ENCODE results near the gene CHST12. TPM values are rescaled to one million over a fixed set of nuclear protein-coding genes. Genes with fewer than 3 reads are reported as not detected.

The CHST12 gene
- total RNA-seq, 1 donor from 2014 or later, result 18.5 TPM

DNA sequence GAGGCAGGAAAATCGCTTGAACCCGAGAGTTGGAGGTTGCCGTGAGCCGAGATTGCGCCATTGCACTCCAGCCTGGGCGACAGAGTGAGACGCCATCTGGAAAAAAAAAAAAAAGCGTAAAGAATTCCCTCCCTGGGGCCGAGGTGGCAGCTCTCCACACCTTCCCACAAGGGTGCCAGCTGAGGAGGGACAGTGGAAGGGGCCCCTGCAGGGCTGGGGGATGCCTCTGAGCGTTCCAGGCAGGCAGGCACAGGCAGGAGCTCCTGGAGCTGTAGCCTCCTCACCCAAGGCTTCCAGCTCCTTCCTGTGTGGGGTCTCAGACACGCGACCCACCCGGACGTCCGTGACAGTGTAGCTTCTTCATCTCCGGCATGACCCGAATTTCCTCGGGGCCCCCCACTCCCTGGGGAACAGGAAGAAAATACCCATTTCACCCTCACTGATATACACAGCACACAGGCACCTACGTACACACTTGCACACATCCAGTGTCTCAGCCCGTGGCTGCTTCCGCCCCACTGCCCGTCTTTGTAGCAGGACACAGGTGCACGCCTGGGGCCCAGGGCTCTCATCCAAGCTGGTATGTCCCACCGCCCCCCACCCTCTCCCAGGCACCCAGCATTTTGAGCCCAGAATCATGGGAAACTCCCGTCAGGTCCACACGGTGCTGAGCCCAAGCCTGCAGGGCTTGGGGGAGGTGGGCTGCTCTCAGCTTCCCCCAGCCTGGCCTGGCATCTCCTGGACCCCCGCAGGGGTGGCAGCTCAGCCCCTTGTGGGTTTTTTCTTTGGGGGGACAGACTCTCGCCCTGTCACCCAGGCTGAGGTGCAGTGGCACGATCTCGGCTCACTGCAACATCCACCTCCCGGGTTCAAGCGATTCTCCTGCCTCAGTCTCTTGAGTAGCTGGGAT, 47.0 kb downstream of the CHST12 start:
- FAIRE-seq, result no peak
- H2AFZ ChIP-seq (ENCODE audit: low read depth, low read length), result no peak overlapping the region
- H3K4me3 Mint-ChIP-seq (ENCODE audit: unreplicated experiment), result no peak overlapping the region
- no peak overlapping the region for H3K9ac ChIP-seq (ENCODE audit: low read length)
- H3K27ac ChIP-seq (ENCODE audit: low read depth, low read length), result no peak overlapping the region
- H3K4me2 ChIP-seq (ENCODE audit: low read length), result no peak overlapping the region
- peaks cover 3% of the 10 kb centered on the region for H3K36me3 Mint-ChIP-seq (ENCODE audit: low read depth, unreplicated experiment)
- peaks cover 2% of the 10 kb centered on the region for H3K4me1 Mint-ChIP-seq (ENCODE audit: low read depth, unreplicated experiment)
- DNase-seq (ENCODE audit: low read depth), result no peak
- no peak overlapping the region for H3K27ac Mint-ChIP-seq (ENCODE audit: unreplicated experiment)
- no peaks in the 10 kb centered on the region for H3K27me3 ChIP-seq (ENCODE audit: insufficient read depth, low read length)
- H3K27me3 Mint-ChIP-seq (ENCODE audit: low read depth, unreplicated experiment), result peaks cover 6% of the 10 kb centered on the region
- TF ChIP-seq, protein P1, sequence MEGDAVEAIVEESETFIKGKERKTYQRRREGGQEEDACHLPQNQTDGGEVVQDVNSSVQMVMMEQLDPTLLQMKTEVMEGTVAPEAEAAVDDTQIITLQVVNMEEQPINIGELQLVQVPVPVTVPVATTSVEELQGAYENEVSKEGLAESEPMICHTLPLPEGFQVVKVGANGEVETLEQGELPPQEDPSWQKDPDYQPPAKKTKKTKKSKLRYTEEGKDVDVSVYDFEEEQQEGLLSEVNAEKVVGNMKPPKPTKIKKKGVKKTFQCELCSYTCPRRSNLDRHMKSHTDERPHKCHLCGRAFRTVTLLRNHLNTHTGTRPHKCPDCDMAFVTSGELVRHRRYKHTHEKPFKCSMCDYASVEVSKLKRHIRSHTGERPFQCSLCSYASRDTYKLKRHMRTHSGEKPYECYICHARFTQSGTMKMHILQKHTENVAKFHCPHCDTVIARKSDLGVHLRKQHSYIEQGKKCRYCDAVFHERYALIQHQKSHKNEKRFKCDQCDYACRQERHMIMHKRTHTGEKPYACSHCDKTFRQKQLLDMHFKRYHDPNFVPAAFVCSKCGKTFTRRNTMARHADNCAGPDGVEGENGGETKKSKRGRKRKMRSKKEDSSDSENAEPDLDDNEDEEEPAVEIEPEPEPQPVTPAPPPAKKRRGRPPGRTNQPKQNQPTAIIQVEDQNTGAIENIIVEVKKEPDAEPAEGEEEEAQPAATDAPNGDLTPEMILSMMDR (IDR thresholded peaks at IDR 0.05; ENCODE audit: insufficient read depth, low read depth, low read length), result no peak
- TF ChIP-seq EZH2 (IDR thresholded peaks at IDR 0.05; ENCODE audit: insufficient read depth, low read length), result no peak
- no peaks in the 10 kb centered on the region for H3K36me3 ChIP-seq (ENCODE audit: insufficient read depth, low read length)
- H3K4me3 ChIP-seq (ENCODE audit: insufficient read depth, low read depth, low read length), result no peak overlapping the region
- H3K9me3 Mint-ChIP-seq (ENCODE audit: unreplicated experiment), result peaks cover 4% of the 10 kb centered on the region
- no peaks in the 10 kb centered on the region for H3K9me3 ChIP-seq (ENCODE audit: insufficient read depth, low read depth, low read length)
- peaks cover 8% of the 10 kb centered on the region for H3K4me1 ChIP-seq (ENCODE audit: insufficient read depth, low read length)
- H3K79me2 ChIP-seq (ENCODE audit: insufficient read depth, low read length), result no peaks in the 10 kb centered on the region
- H4K20me1 ChIP-seq (ENCODE audit: insufficient read depth, low read length), result no peaks in the 10 kb centered on the region

GRCh38 chr7:2451171-2452073, 48.0 kb downstream of the CHST12 start:
- no peak overlapping the region for H3K27ac ChIP-seq (ENCODE audit: low read depth, low read length)
- no peak for DNase-seq (ENCODE audit: low read depth)
- H3K4me3 Mint-ChIP-seq (ENCODE audit: unreplicated experiment), result no peak overlapping the region

More at GRCh38 chr7:2451171-2452073, 48.0 kb downstream of the CHST12 start:
- Histone ChIP-seq H3K79me2 (ENCODE audit: insufficient read depth, low read length) (no peaks in the 10 kb centered on the region), H3K9ac (ENCODE audit: low read length) (no peak overlapping the region), H4K20me1 (ENCODE audit: insufficient read depth, low read length) (no peaks in the 10 kb centered on the region), H3K27me3 (ENCODE audit: insufficient read depth, low read length) (no peaks in the 10 kb centered on the region), H3K4me1 (ENCODE audit: insufficient read depth, low read length) (peaks cover 8% of the 10 kb centered on the region), H2AFZ (ENCODE audit: low read depth, low read length) (peak overlapping the region; percentile 90), H3K36me3 (ENCODE audit: insufficient read depth, low read length) (no peaks in the 10 kb centered on the region), H3K9me3 (ENCODE audit: insufficient read depth, low read depth, low read length) (no peaks in the 10 kb centered on the region), H3K4me3 (ENCODE audit: insufficient read depth, low read depth, low read length) (no peak overlapping the region), H3K4me2 (ENCODE audit: low read length) (peak overlapping the region; percentile 82)
- peaks cover 8% of the 10 kb centered on the region for H3K9me3 Mint-ChIP-seq (ENCODE audit: unreplicated experiment)
- TF ChIP-seq EZH2 (IDR thresholded peaks at IDR 0.05; ENCODE audit: insufficient read depth, low read length), result no peak
- TF ChIP-seq, protein P1 (IDR thresholded peaks at IDR 0.05; ENCODE audit: insufficient read depth, low read depth, low read length), result peak; percentile 65
- peaks cover 2% of the 10 kb centered on the region for H3K4me1 Mint-ChIP-seq (ENCODE audit: low read depth, unreplicated experiment)
- peaks cover 6% of the 10 kb centered on the region for H3K27me3 Mint-ChIP-seq (ENCODE audit: low read depth, unreplicated experiment)
- no peak for FAIRE-seq
- H3K36me3 Mint-ChIP-seq (ENCODE audit: low read depth, unreplicated experiment), result peaks cover 3% of the 10 kb centered on the region
- no peak overlapping the region for H3K27ac Mint-ChIP-seq (ENCODE audit: unreplicated experiment)

Data from astrocyte (in vitro differentiated cells and primary cell).